Keratinocyte (primary cell): ENCODE measurements around the gene SLC25A12.

Source experiments
- EZH2 ChIP-seq: IDR thresholded peaks from one replicate; pipeline ENCODE4 v1.6.1; 2012; ENCODE audit warnings: inconsistent platforms, mild to moderate bottlenecking, low read length, moderate library complexity
- TF ChIP-seq, protein P1 (sequence below), 3 experiments: IDR thresholded peaks in 1 of 3; conservative IDR thresholded peaks in 1 of 3; optimal IDR thresholded peaks in 1 of 3; 2 replicates in 2 of 3; 3 replicates in 1 of 3; pipeline versions ENCODE3 to v1.5.1; 2011; ENCODE audit warnings: low read length in 3 of 3, mild to moderate bottlenecking in 3 of 3, moderate library complexity in 2 of 3, control low read depth in 1 of 3, inconsistent platforms in 1 of 3; ENCODE audit not compliant: insufficient read depth in 2 of 3; ENCODE audit errors: extremely low read depth in 1 of 3

DNA sequence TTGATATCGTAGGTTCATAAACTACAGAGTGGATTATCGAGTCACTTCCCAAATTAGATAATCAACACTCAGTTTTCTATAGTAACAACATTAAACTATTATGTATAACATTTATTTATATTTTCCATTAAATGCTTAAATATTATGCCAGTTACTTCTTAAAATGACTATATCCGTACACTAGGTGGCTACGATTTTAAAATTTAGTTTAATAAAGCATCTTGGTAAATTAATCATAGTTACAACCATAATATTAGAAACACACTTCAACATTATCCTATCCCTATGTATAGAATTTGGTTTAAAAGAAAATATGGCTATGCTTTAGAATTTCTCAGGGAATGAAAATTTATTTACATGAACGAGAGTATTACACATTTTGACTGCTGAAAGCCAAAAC is 80.3 kb downstream of the SLC25A12 start:
- TF ChIP-seq, protein P1, sequence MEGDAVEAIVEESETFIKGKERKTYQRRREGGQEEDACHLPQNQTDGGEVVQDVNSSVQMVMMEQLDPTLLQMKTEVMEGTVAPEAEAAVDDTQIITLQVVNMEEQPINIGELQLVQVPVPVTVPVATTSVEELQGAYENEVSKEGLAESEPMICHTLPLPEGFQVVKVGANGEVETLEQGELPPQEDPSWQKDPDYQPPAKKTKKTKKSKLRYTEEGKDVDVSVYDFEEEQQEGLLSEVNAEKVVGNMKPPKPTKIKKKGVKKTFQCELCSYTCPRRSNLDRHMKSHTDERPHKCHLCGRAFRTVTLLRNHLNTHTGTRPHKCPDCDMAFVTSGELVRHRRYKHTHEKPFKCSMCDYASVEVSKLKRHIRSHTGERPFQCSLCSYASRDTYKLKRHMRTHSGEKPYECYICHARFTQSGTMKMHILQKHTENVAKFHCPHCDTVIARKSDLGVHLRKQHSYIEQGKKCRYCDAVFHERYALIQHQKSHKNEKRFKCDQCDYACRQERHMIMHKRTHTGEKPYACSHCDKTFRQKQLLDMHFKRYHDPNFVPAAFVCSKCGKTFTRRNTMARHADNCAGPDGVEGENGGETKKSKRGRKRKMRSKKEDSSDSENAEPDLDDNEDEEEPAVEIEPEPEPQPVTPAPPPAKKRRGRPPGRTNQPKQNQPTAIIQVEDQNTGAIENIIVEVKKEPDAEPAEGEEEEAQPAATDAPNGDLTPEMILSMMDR (optimal IDR thresholded peaks at IDR 0.05 in 1 of 3, IDR thresholded peaks at IDR 0.05 in 1 of 3, conservative IDR thresholded peaks at IDR 0.05 in 1 of 3; ENCODE audit: extremely low read depth in 1 of 3, insufficient read depth in 2 of 3, low read length in 3 of 3), result no peak
- no peak for TF ChIP-seq EZH2
